A549 (cell line): ENCODE results near the gene CCDC34. TPM values are rescaled to one million over a fixed set of nuclear protein-coding genes. Genes with fewer than 3 reads are reported as not detected.
A peak's percentile ranks its signal among the peaks of the same experiment; 100 is the strongest.

Source experiments
- ATAC-seq, 2 experiments: fragments of 200-7000 bp in 1 of 2; fragments of >200 bp in 1 of 2; cut with Nextera tagmentation in 1 of 2; cut with Tn5 transposase in 1 of 2; 3 replicates each; pipeline versions ENCODE4 v1.8.0 to v1.9.1; 2018 to 2020; ENCODE audit warnings: mild to moderate bottlenecking in 1 of 2, moderate library complexity in 1 of 2
- CTCF ChIA-PET: fragments of 300-600 bp; sonication (Branson Sonifier 250); formaldehyde crosslinking; extraction: SDS; loops from one replicate; lab custom pipeline; 2021; ENCODE audit warnings: antibody characterized with exemption, inconsistent platforms; lab: Yijun Ruan, JAX
- POLR2A ChIA-PET: fragments of 350-600 bp; formaldehyde crosslinking; extraction: SDS; loops from one replicate; lab custom pipeline; 2021; ENCODE audit warnings: antibody characterized with exemption, inconsistent platforms; lab: Yijun Ruan, JAX
- DNase-seq, 2 experiments: peaks; one replicate each; pipeline versions ENCODE4 v3.0.0 to v3.0.0-alpha.2; 2011 to 2016; ENCODE audit warnings: low read depth in 1 of 2, low spot score in 1 of 2
- FAIRE-seq: peaks from 2 replicates; lab custom pipeline; 2011; peaks lifted over from hg19 to GRCh38; lab: Jason Lieb, UNC
- H3K27ac ChIP-seq, 2 experiments: fragments of >200 bp; sonication (Bioruptor Twin); formaldehyde crosslinking; 3 replicates each; pipeline ENCODE4 v1.5.1; 2016 to 2017
- H3K4me1 ChIP-seq: fragments of >200 bp; sonication (Bioruptor Twin); formaldehyde crosslinking; 3 replicates; pipeline ENCODE4 v1.6.1; 2016
- H3K4me2 ChIP-seq: fragments of >200 bp; sonication (Bioruptor Twin); formaldehyde crosslinking; 3 replicates; pipeline ENCODE4 v1.6.1; 2016
- H3K4me3 ChIP-seq: fragments of >200 bp; sonication (Bioruptor Twin); formaldehyde crosslinking; 3 replicates; pipeline ENCODE4 v1.5.1; 2016
- H3K9me3 ChIP-seq: fragments of >200 bp; sonication (Bioruptor Twin); formaldehyde crosslinking; 3 replicates; pipeline ENCODE4 v1.6.1; 2016
- BHLHE40 ChIP-seq: IDR thresholded peaks from 2 replicates; pipeline ENCODE4 v1.6.1; 2012; ENCODE audit warnings: low read depth, low read length, inconsistent platforms
- CEBPB ChIP-seq, 2 experiments: fragments of >200 bp in 1 of 2; sonication (Bioruptor Twin) in 1 of 2; formaldehyde crosslinking in 1 of 2; IDR thresholded peaks; 2 replicates each; pipeline ENCODE4 v1.6.1; 2012 to 2016
- E2F6 ChIP-seq: IDR thresholded peaks from 2 replicates; pipeline ENCODE4 v1.6.1; 2012; ENCODE audit warnings: low read depth, borderline replicate concordance
- FOSB ChIP-seq: fragments of 250-450 bp; sonication (Bioruptor Pico); IDR thresholded peaks from 2 replicates; pipeline ENCODE4 v1.5.0; 2020; ENCODE audit warnings: mild to moderate bottlenecking, moderate library complexity
- JUN ChIP-seq, 2 experiments: fragments of >200 bp; sonication (Bioruptor Twin); formaldehyde crosslinking; IDR thresholded peaks; 2 replicates in 1 of 2; 3 replicates in 1 of 2; pipeline ENCODE4 v1.6.1; 2016 to 2017
- KDM1A ChIP-seq: fragments of 200-600 bp; sonication (generic); IDR thresholded peaks from 2 replicates; pipeline ENCODE4 v1.6.1; 2016; ENCODE audit warnings: low read depth, mild to moderate bottlenecking
- KDM5A ChIP-seq: fragments of 200-600 bp; sonication (generic); IDR thresholded peaks from 2 replicates; pipeline ENCODE4 v1.6.1; 2016; ENCODE audit warnings: antibody characterized with exemption, mild to moderate bottlenecking
- MAFK ChIP-seq: fragments of 450-650 bp; IDR thresholded peaks from 2 replicates; pipeline ENCODE4 v1.6.1; 2014; ENCODE audit not compliant: partially characterized antibody
- MAZ ChIP-seq: fragments of 150-350 bp; IDR thresholded peaks from 2 replicates; pipeline ENCODE4 v1.6.1; 2014; ENCODE audit warnings: antibody characterized with exemption, low read depth, low read length, borderline replicate concordance
- NFE2L2 ChIP-seq: fragments of 150-350 bp; conservative IDR thresholded peaks from 2 replicates; pipeline ENCODE4 v1.6.1; 2014; ENCODE audit warnings: low read length
- PBX3 ChIP-seq: IDR thresholded peaks from 2 replicates; pipeline ENCODE4 v1.6.1; 2012
- RAD21 ChIP-seq, 2 experiments: fragments of >200 bp in 1 of 2; sonication (Bioruptor Twin) in 1 of 2; formaldehyde crosslinking in 1 of 2; IDR thresholded peaks in 1 of 2; conservative IDR thresholded peaks in 1 of 2; 2 replicates in 1 of 2; 3 replicates in 1 of 2; pipeline ENCODE4 v1.6.1; 2012 to 2018; ENCODE audit warnings: inconsistent platforms in 1 of 2
- RFX5 ChIP-seq: fragments of 450-650 bp; IDR thresholded peaks from 2 replicates; pipeline ENCODE4 v1.7.1; 2014; ENCODE audit warnings: antibody characterized with exemption, mild to moderate bottlenecking, moderate library complexity
- SREBF2 ChIP-seq: fragments of 450-650 bp; IDR thresholded peaks from 2 replicates; pipeline ENCODE4 v1.6.1; 2014; ENCODE audit warnings: mild to moderate bottlenecking, moderate library complexity
- WGBS: methylation state at CpG from one replicate; pipeline ENCODE4 v1.1.6; 2017; ENCODE audit errors: missing lambda C conversion rate; 5-methylcytosine and 5-hydroxymethylcytosine counted together
- polyA plus RNA-seq, 4 experiments: library from polyadenylated mRNA; depleted of rRNA in 3 of 4; stranded (reverse); fragments of >200 nt; fragmentation: RNase III in 1 of 4; extraction: RNeasy Plus Mini Kit Qiagen cat#74134 plus additional on column Dnase treatment in 1 of 4; gene quantifications; 2 replicates in 3 of 4; 3 replicates in 1 of 4; pipeline ENCODE4 v1.2.3, GENCODE V29; 2011 to 2017
- TF ChIP-seq, protein P1 (sequence below): fragments of 450-650 bp; IDR thresholded peaks from 2 replicates; pipeline ENCODE4 v1.6.1; 2014; ENCODE audit warnings: antibody characterized with exemption
- TF ChIP-seq, protein P2 (sequence below): fragments of 200-600 bp; sonication (generic); IDR thresholded peaks from 2 replicates; pipeline ENCODE4 v1.6.1; 2016; ENCODE audit warnings: antibody characterized with exemption, mild to moderate bottlenecking, moderate library complexity
- TF ChIP-seq, protein P3 (sequence below): fragments of >200 bp; sonication (Bioruptor Twin); formaldehyde crosslinking; IDR thresholded peaks from 2 replicates; pipeline ENCODE4 v1.6.1; 2016

The CCDC34 gene
- polyA plus RNA-seq, 2 of the 4 experiments (the other 2 are of a cell fraction) = 32.0 to 35.9 TPM

DNA sequence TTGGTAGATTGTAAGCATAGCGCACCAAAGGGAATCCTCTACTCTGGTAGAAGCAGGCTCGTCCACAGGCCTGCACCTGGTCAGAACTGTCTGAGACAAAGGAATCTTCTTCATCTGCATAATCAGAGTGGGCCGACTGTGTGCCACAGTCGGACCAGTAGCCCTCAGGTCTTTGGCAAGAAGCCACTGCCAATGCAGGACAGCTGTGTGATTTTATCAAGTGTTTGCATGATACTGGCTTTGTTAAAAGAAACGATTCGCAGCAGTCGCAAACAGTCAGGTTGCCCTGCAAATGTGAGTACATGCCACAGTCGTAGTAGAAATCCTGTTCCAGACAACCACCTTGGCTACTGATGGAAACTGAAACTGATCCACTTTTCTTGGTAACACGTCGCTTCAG is 4.9 kb upstream of the CCDC34 start (continued):
- TF ChIP-seq MAZ (no peak), RAD21 (conservative IDR thresholded peaks at IDR 0.05 in 1 of 2, IDR thresholded peaks at IDR 0.05 in 1 of 2) (no peak), MAFK (no peak), E2F6 (no peak)
- TF ChIP-seq, protein P1, sequence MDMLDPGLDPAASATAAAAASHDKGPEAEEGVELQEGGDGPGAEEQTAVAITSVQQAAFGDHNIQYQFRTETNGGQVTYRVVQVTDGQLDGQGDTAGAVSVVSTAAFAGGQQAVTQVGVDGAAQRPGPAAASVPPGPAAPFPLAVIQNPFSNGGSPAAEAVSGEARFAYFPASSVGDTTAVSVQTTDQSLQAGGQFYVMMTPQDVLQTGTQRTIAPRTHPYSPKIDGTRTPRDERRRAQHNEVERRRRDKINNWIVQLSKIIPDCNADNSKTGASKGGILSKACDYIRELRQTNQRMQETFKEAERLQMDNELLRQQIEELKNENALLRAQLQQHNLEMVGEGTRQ = no peak

- H3K9me3 ChIP-seq = no peaks in the 10 kb centered on the region
- H3K4me3 ChIP-seq = peak overlapping the region; percentile 65
- DNase-seq (no peak), ATAC-seq (peak; percentile 4 to 20; a peak in 3 of 6 replicates), FAIRE-seq (no peak)
- H3K4me1 ChIP-seq = peaks cover 45% of the 10 kb centered on the region
- TF ChIP-seq BHLHE40 (no peak), SREBF2 (no peak), NFE2L2 (no peak), KDM1A (no peak), JUN (IDR thresholded peaks at IDR 0.05) (0 out of 5 replicates have a peak, but pooled peaks of 1 of the 2 experiments have one; percentile 64), FOSB (CRISPR knock-in tag) (0 out of 2 replicates have a peak, but pooled peaks have one; percentile 12), MAFK (peak; percentile 95)
- TF ChIP-seq, protein P2, sequence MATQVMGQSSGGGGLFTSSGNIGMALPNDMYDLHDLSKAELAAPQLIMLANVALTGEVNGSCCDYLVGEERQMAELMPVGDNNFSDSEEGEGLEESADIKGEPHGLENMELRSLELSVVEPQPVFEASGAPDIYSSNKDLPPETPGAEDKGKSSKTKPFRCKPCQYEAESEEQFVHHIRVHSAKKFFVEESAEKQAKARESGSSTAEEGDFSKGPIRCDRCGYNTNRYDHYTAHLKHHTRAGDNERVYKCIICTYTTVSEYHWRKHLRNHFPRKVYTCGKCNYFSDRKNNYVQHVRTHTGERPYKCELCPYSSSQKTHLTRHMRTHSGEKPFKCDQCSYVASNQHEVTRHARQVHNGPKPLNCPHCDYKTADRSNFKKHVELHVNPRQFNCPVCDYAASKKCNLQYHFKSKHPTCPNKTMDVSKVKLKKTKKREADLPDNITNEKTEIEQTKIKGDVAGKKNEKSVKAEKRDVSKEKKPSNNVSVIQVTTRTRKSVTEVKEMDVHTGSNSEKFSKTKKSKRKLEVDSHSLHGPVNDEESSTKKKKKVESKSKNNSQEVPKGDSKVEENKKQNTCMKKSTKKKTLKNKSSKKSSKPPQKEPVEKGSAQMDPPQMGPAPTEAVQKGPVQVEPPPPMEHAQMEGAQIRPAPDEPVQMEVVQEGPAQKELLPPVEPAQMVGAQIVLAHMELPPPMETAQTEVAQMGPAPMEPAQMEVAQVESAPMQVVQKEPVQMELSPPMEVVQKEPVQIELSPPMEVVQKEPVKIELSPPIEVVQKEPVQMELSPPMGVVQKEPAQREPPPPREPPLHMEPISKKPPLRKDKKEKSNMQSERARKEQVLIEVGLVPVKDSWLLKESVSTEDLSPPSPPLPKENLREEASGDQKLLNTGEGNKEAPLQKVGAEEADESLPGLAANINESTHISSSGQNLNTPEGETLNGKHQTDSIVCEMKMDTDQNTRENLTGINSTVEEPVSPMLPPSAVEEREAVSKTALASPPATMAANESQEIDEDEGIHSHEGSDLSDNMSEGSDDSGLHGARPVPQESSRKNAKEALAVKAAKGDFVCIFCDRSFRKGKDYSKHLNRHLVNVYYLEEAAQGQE = no peak; the same call in 1 of the 2 replicates
- ChIA-PET CTCF (interaction anchor here (0.7 to 1.8 kb wide), 8 partner anchors 11 to 180 kb away, joined by 3 to 5 read pairs (median 4); no protein-coding TSS in a partner anchor), POLR2A (interaction anchor here (1.0 to 1.1 kb wide), 2 partner anchors 11 to 109 kb away, joined by 4 to 14 read pairs; partner anchors contain the start of gene LGR4)
- WGBS = 23% methylated on average over 13 of the region's 13 CpGs
- peak overlapping the region; percentile 96 for H3K4me2 ChIP-seq
- peak overlapping the region; percentile 83 to 92 for H3K27ac ChIP-seq
Measured at GRCh38 chr11:27363576-27364117, 632 bp upstream of the CCDC34 start.

GRCh38 chr11:27361649-27362431 is 1.2 kb downstream of the CCDC34 start:
- POLR2A ChIA-PET = no interaction called here

More at GRCh38 chr11:27361649-27362431, 1.2 kb downstream of the CCDC34 start:
- FAIRE-seq = no peak
- H3K4me1 ChIP-seq = peaks cover 51% of the 10 kb centered on the region
- CTCF ChIA-PET = interaction anchor here (0.5 to 1.6 kb wide), 2 partner anchors 124 to 143 kb away, joined by 3 to 7 read pairs; no protein-coding TSS in a partner anchor
- H3K4me3 ChIP-seq = peak overlapping the region; percentile 65
- no peak for DNase-seq
- H3K4me2 ChIP-seq = peak overlapping the region; percentile 96
- peak overlapping the region; percentile 83 to 92 for H3K27ac ChIP-seq
- 58% methylated on average over 8 of the region's 8 CpGs for WGBS
- peak in 1 of 2 experiments; percentile 2; a peak in 2 of 6 replicates for ATAC-seq
- H3K9me3 ChIP-seq = no peaks in the 10 kb centered on the region
- TF ChIP-seq CEBPB (IDR thresholded peaks at IDR 0.05) = no peak
- TF ChIP-seq, protein P3, sequence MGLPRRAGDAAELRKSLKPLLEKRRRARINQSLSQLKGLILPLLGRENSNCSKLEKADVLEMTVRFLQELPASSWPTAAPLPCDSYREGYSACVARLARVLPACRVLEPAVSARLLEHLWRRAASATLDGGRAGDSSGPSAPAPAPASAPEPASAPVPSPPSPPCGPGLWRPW = no peak
- no peak for TF ChIP-seq KDM5A
- no peak for TF ChIP-seq KDM1A
- no peak for TF ChIP-seq RFX5
- no peak for TF ChIP-seq PBX3
- TF ChIP-seq, protein P2 = no peak
